Aorta (tissue), 5 donors: ENCODE data around the gene TNP2. TPM values are rescaled to one million over a fixed set of nuclear protein-coding genes. Genes with fewer than 3 reads are reported as not detected.

Source experiments
- ATAC-seq: fragments of 200-7000 bp; cut with Tn5 transposase; one replicate; pipeline ENCODE4 v1.9.1; 2022; ENCODE audit warnings: moderate library complexity; ENCODE audit not compliant: low FRiP score
- DNase-seq, 2 donors: peaks; one replicate each; pipeline ENCODE4 v3.0.0-alpha.2; 2020
- H3K27ac ChIP-seq, 2 donors: one replicate each; pipeline ENCODE4 v1.5.1; 2013; ENCODE audit warnings: low read length in 2 of 2, mild to moderate bottlenecking in 2 of 2, moderate library complexity in 2 of 2, control low read depth in 1 of 2, inconsistent platforms in 1 of 2, low read depth in 1 of 2
- H3K27me3 ChIP-seq, 2 donors: one replicate each; pipeline ENCODE4 v1.6.1; 2013; ENCODE audit warnings: control low read depth in 1 of 2, low read length in 1 of 2, mild to moderate bottlenecking in 1 of 2, moderate library complexity in 1 of 2; ENCODE audit not compliant: insufficient read depth in 2 of 2, control insufficient read depth in 1 of 2
- H3K36me3 ChIP-seq, 2 donors: one replicate each; pipeline ENCODE4 v1.6.1; 2013; ENCODE audit warnings: control low read depth in 1 of 2, low read length in 1 of 2, mild to moderate bottlenecking in 1 of 2; ENCODE audit not compliant: insufficient read depth in 2 of 2, control insufficient read depth in 1 of 2
- H3K4me1 ChIP-seq, 2 donors: one replicate each; pipeline ENCODE4 v1.6.1; 2013; ENCODE audit warnings: low read length in 2 of 2, control low read depth in 1 of 2, mild to moderate bottlenecking in 1 of 2, moderate library complexity in 1 of 2; ENCODE audit not compliant: insufficient read depth in 2 of 2, control insufficient read depth in 1 of 2
- H3K4me3 ChIP-seq, 2 donors: one replicate each; pipeline ENCODE4 v1.5.1; 2013; ENCODE audit warnings: low read length in 2 of 2, control low read depth in 1 of 2, mild to moderate bottlenecking in 1 of 2
- H3K9me3 ChIP-seq: one replicate; pipeline ENCODE4 v1.6.1; 2013; ENCODE audit warnings: mild to moderate bottlenecking, low read length; ENCODE audit not compliant: control insufficient read depth
- WGBS, 2 donors: extraction: QIAGEN DNeasy Blood & Tissue Kit; methylation state at CpG; one replicate each; pipeline ENCODE4 v1.1.7; 2013; 5-methylcytosine and 5-hydroxymethylcytosine counted together
- intact Hi-C, 2 donors: fragments of 100-400 bp; cut with DNase I; formaldehyde crosslinking; loops; one replicate each; pipeline versions ENCODE4 v1.14.2 to v1.15.0; 2022
- long read RNA-seq, 2 donors: library from polyadenylated mRNA; unstranded; transcript quantifications; one replicate each; pipeline ENCODE4 v2.0.0, GENCODE V29; 2020 to 2021
- polyA plus RNA-seq, 2 donors: library from polyadenylated mRNA; stranded (reverse); fragments of 200-250 nt; gene quantifications; one replicate each; pipeline ENCODE4 v1.2.3, GENCODE V29; 2013
- total RNA-seq, 2 donors: library from RNA; stranded (reverse); fragmentation: NEBNext Ultra II Directional; extraction: Animal tissue kit (Norgen Biotek cat#: 25700); gene quantifications; one replicate each; pipeline ENCODE4 v1.2.1, GENCODE V29; 2021
- donor health status: healthy with polysubstance abuse.
- donor health status: Bipolar disorder and iron deficiency.
- donor health status: DM: no; HTN: no; CAD: no.
- donor health status: DM: no; HTN: no; CAD: no.
- donor health status: DM: yes; HTN: yes; CAD: no.

TNP2 gene
- total RNA-seq, result not detected
- polyA plus RNA-seq, result not detected
- long read RNA-seq, donor 1, result 0 reads
- long read RNA-seq, donor 2, result 0 reads

DNA sequence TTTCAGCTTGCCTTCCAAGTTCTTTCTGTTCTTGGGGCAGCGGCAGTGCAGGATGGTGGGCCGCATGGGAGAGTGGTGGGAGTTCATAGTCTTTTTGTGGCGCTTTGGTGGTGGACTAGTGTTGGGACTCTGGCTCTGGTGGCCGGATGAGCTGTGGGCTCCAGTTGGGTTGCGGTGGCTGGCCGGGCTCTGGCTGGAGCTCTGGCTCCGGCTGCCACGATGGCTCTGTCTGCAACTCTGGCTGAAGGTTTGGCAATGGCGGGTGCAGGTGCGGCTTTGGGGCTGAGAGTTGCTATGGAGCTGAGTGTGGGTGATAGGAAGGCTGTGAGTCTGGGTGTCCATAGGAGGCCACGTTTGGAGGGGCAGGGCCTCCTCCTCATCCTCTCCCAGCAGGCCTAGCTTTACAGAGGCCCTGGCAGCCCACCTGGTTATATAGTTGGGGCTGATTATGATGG is at the start of gene TNP2:
TNP2 (minus strand) TSS at position 405 of the 455 bp plus-strand sequence; CDS start at position 342, 63 bp downstream.
- WGBS, 2 donors, result 96 to 97% methylated on average over 11 of the region's 11 CpGs
- intact Hi-C loops, result no loop called here

GRCh38 chr16:11318817-11319216 is 49.7 kb upstream of the TNP2 start:
- WGBS, 2 donors, result 83 to 88% methylated on average over 8 of the region's 8 CpGs
- Histone ChIP-seq H3K27me3 (no peaks in the 10 kb centered on the region), H3K4me1 (no peaks in the 10 kb centered on the region), H3K9me3 (no peaks in the 10 kb centered on the region), H3K27ac (no peak overlapping the region), H3K36me3 (no peaks in the 10 kb centered on the region), H3K4me3 (no peak overlapping the region)
- intact Hi-C loops, result no loop called here
- ATAC-seq, result no peak
- DNase-seq, result no peak

More for the DNA sequence above, at the start of gene TNP2:
- no peaks in the 10 kb centered on the region for H3K4me1 ChIP-seq
- ATAC-seq (no peak), DNase-seq (no peak)
- no peaks in the 10 kb centered on the region for H3K36me3 ChIP-seq
- H3K9me3 ChIP-seq, result no peaks in the 10 kb centered on the region
- no peak within 1 kb of the TSS for H3K4me3 ChIP-seq
- H3K27me3 ChIP-seq, result no peaks in the 10 kb centered on the region
- H3K27ac ChIP-seq, result no peak within 1 kb of the TSS

GRCh38 chr16:11316331-11317015 is 47.3 kb upstream of the TNP2 start:
- no peak for ATAC-seq
- no peak overlapping the region for H3K4me3 ChIP-seq
- 65 to 71% methylated on average over 23 of the region's 23 CpGs for WGBS, 2 donors
- no peaks in the 10 kb centered on the region for H3K36me3 ChIP-seq
- no peaks in the 10 kb centered on the region for H3K27me3 ChIP-seq
- intact Hi-C loops, result no loop called here
- DNase-seq, result no peak
- no peaks in the 10 kb centered on the region for H3K4me1 ChIP-seq
- no peaks in the 10 kb centered on the region for H3K9me3 ChIP-seq
- H3K27ac ChIP-seq, result no peak overlapping the region

GRCh38 chr16:11315510-11315909 is 46.4 kb upstream of the TNP2 start:
- Histone ChIP-seq H3K9me3 (no peaks in the 10 kb centered on the region), H3K36me3 (no peaks in the 10 kb centered on the region), H3K4me1 (no peaks in the 10 kb centered on the region), H3K27ac (no peak overlapping the region), H3K27me3 (no peaks in the 10 kb centered on the region), H3K4me3 (no peak overlapping the region)
- WGBS, 2 donors, result 64 to 74% methylated on average over 13 of the region's 13 CpGs
- no peak for DNase-seq
- intact Hi-C loops, result no loop called here
- ATAC-seq, result no peak

- intact Hi-C loops, result no loop called here
- H3K36me3 ChIP-seq, result no peaks in the 10 kb centered on the region
- no peak overlapping the region for H3K4me3 ChIP-seq
- DNase-seq, result no peak
- 91 to 94% methylated on average over 8 of the region's 8 CpGs for WGBS, 2 donors
- H3K4me1 ChIP-seq, result no peaks in the 10 kb centered on the region
- H3K27ac ChIP-seq, result no peak overlapping the region
- no peaks in the 10 kb centered on the region for H3K9me3 ChIP-seq
- no peaks in the 10 kb centered on the region for H3K27me3 ChIP-seq
- no peak for ATAC-seq
These were observed 45.3 kb upstream of the TNP2 start for GRCh38 chr16:11314309-11314894.

DNA sequence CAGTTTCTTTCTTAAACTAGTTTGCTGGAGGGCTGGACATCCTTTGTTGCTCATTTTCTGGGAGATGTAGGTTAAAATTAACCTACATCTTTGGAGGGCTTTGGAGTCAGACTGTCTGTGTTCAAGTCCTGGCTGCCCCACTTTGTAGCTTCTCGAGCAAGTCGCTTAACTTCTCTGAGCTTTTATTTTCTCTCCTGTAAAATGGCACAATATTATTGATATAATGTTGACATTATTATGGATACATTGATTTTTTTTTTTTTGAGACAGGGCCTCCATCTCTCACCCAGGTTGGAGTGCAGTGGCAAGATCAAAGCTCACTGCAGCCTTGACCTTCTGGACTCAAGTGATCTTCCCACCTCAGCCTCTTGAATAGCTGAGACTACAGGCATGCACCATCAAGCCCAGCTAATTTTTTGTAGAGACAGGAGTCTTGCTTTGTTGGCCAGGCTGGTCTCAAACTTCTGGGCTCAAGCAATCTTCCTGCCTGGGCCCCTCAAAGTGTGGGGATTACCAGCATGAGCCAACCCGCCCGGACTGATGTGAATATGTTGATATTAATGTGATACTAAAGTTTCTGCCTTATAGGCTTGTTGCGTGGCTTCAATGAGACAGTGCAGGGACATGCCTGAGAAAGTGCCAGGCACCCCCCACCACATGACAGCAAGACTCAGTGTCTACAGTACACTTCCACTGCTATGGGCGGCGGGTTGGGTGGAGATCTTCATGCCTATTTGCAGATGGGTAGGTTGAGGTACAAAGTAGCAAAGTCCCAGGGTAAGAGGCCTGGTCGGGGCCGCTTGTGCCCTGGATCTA is 44.6 kb upstream of the TNP2 start:
- H3K9me3 ChIP-seq, result no peaks in the 10 kb centered on the region
- H3K4me1 ChIP-seq, result no peaks in the 10 kb centered on the region
- no peak overlapping the region for H3K27ac ChIP-seq
- ATAC-seq (no peak), DNase-seq (no peak)
- no peaks in the 10 kb centered on the region for H3K27me3 ChIP-seq
- H3K36me3 ChIP-seq, result no peaks in the 10 kb centered on the region
- WGBS, 2 donors, result 96 to 99% methylated on average over 9 of the region's 9 CpGs
- intact Hi-C loops, result no loop called here
- H3K4me3 ChIP-seq, result no peak overlapping the region

- intact Hi-C loops, result no loop called here
- no peak overlapping the region for H3K27ac ChIP-seq
- DNase-seq, result no peak
These were observed 43.8 kb upstream of the TNP2 start for GRCh38 chr16:11312718-11313492.

DNA sequence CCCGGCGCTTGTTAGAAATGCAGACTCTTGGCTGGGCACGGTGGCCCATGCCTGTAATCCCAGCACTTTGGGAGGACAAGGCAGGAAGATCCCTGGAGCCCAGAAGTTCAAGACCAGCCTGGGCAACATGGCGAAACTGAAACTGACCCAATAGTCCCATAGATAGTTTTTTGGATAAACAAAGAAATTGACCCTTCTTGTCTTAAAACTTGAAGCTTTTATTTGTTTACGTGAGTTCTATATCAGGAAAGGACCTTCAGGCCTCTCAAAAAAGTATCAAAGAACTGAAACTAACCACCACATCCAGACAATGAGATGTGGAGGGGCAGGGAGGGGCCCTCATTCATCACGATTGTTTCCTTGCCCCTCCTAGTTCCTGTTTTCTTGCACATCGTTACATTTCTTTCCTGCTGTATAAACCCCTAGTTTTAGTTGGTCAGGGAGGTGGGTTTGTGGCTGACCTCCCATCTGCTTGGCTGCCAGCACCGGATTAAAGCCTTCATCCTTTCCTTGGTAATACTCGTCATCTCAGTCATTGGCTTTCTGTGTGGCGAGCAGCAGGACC is 42.0 kb upstream of the TNP2 start:
- DNase-seq (no peak), ATAC-seq (no peak)
- H3K9me3 ChIP-seq, result no peaks in the 10 kb centered on the region
- no peaks in the 10 kb centered on the region for H3K27me3 ChIP-seq
- intact Hi-C loops, result no loop called here
- H3K4me3 ChIP-seq, result no peak overlapping the region
- H3K36me3 ChIP-seq, result no peaks in the 10 kb centered on the region
- H3K27ac ChIP-seq, result no peak overlapping the region
- H3K4me1 ChIP-seq, result no peaks in the 10 kb centered on the region
- 84 to 85% methylated on average over 10 of the region's 10 CpGs for WGBS, 2 donors

More at GRCh38 chr16:11312718-11313492, 43.8 kb upstream of the TNP2 start:
- Histone ChIP-seq H3K9me3 (no peaks in the 10 kb centered on the region), H3K4me3 (no peak overlapping the region), H3K4me1 (no peaks in the 10 kb centered on the region), H3K36me3 (no peaks in the 10 kb centered on the region), H3K27me3 (no peaks in the 10 kb centered on the region)
- WGBS, 2 donors, result 70 to 78% methylated on average over 8 of the region's 8 CpGs
- no peak for ATAC-seq
